ENCODE measurements around the gene FBXO5.

- TF ChIP-seq EZH2phosphoT487 (IDR thresholded peaks at IDR 0.05; ENCODE audit: insufficient read depth, low read depth), result no peak
- no peak for TF ChIP-seq EZH2 (IDR thresholded peaks at IDR 0.05; ENCODE audit: insufficient read depth, poor library complexity, severe bottlenecking)
Observed at GRCh38 chr6:153028963-153029362, 46.1 kb upstream of the FBXO5 start.

All from GM23248 (cell line).